ENCODE measurements around the gene SYCP3.

DNA sequence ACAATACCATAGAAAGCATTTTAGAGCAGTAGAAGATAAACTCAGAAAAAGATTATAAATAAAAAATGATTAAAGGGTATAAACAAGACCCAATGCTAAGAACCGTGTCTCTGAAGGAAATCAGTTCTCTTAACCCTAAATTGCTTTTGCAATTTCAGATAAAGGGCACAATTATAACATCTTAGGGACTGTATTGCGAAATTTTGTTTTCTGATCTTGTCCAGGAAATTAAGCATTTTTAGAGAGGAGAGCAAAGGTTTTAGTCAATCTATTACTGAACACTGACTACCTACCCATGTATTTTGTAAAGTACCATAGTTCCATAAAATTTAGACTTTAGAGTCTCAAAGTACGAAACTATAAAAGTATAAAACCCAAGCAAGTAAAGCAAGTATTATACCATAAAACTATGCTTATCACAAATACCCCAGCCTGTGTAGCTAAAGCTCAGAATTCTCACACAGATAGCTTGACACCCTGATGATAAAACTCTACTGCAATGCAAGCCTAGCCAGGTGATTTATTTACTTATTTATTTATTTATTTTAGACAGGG lies 48.6 kb downstream of the SYCP3 start:
- TF ChIP-seq, protein P1, sequence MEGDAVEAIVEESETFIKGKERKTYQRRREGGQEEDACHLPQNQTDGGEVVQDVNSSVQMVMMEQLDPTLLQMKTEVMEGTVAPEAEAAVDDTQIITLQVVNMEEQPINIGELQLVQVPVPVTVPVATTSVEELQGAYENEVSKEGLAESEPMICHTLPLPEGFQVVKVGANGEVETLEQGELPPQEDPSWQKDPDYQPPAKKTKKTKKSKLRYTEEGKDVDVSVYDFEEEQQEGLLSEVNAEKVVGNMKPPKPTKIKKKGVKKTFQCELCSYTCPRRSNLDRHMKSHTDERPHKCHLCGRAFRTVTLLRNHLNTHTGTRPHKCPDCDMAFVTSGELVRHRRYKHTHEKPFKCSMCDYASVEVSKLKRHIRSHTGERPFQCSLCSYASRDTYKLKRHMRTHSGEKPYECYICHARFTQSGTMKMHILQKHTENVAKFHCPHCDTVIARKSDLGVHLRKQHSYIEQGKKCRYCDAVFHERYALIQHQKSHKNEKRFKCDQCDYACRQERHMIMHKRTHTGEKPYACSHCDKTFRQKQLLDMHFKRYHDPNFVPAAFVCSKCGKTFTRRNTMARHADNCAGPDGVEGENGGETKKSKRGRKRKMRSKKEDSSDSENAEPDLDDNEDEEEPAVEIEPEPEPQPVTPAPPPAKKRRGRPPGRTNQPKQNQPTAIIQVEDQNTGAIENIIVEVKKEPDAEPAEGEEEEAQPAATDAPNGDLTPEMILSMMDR (IDR thresholded peaks at IDR 0.05), result no peak
- TF ChIP-seq ELF1 (IDR thresholded peaks at IDR 0.05) (no peak), JUND (IDR thresholded peaks at IDR 0.05) (no peak), EP300 (IDR thresholded peaks at IDR 0.05; ENCODE audit: borderline replicate concordance in 1 of 2, low read depth in 1 of 2, low read length in 1 of 2) (no peak), TAF1 (IDR thresholded peaks at IDR 0.05; ENCODE audit: borderline replicate concordance, low read depth, low read length) (no peak)
- TF ChIP-seq, protein P2, sequence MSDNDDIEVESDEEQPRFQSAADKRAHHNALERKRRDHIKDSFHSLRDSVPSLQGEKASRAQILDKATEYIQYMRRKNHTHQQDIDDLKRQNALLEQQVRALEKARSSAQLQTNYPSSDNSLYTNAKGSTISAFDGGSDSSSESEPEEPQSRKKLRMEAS (IDR thresholded peaks at IDR 0.05; ENCODE audit: low read depth), result no peak

Data from SK-N-SH (cell line).